Lower leg skin (tissue), 4 donors: Measurements from ENCODE around the gene FMOD. TPM values are rescaled to one million over a fixed set of nuclear protein-coding genes. Genes with fewer than 3 reads are reported as not detected.
"Not testable (repeated sequence)": the region's sequence is repeated elsewhere in the genome, so short reads cannot be mapped to it uniquely, and the experiment has no call there.

ENCODE experiments used
- DNase-seq, 2 donors: peaks; one replicate each; pipeline ENCODE4 v3.0.0-alpha.2; 2019; ENCODE audit warnings: low spot score in 2 of 2
- H3K4me3 ChIP-seq: fragments of 200-600 bp; sonication (generic); 2 replicates; pipeline ENCODE4 v1.5.1; 2017; ENCODE audit warnings: mild to moderate bottlenecking, low read depth; ENCODE audit not compliant: poor library complexity, severe bottlenecking
- POLR2A ChIP-seq, 2 donors: fragments of 450-650 bp; IDR thresholded peaks; one replicate each; pipeline ENCODE4 v1.6.1; 2016 to 2017; ENCODE audit warnings: antibody characterized with exemption in 2 of 2, mild to moderate bottlenecking in 1 of 2, moderate library complexity in 1 of 2
- WGBS, 2 donors: methylation state at CpG; one replicate each; pipeline ENCODE4 v1.1.5; 2018; 5-methylcytosine and 5-hydroxymethylcytosine counted together
- intact Hi-C: fragments of 100-400 bp; cut with DNase I; formaldehyde crosslinking; loops from one replicate; pipeline ENCODE4 v1.15.0; 2023; ENCODE audit warnings: low total_unique reads
- total RNA-seq, 4 donors: library from RNA; depleted of rRNA; stranded (reverse); fragments of >200 nt; gene quantifications; one replicate each; pipeline ENCODE4 v1.1.0, GENCODE V29; 2016
- TF ChIP-seq, protein P1 (sequence below), 3 donors: fragments of 450-650 bp; IDR thresholded peaks; one replicate each; pipeline ENCODE4 v1.5.1; 2016; ENCODE audit warnings: antibody characterized with exemption in 3 of 3, mild to moderate bottlenecking in 3 of 3, moderate library complexity in 2 of 3

Gene FMOD
- total RNA-seq, 4 donors from 2014 or later = 5.6 to 37.7 (median 19.3) TPM

- no peak overlapping the region for H3K4me3 ChIP-seq
- no peak for TF ChIP-seq POLR2A (IDR thresholded peaks at IDR 0.05)
- TF ChIP-seq, protein P1, sequence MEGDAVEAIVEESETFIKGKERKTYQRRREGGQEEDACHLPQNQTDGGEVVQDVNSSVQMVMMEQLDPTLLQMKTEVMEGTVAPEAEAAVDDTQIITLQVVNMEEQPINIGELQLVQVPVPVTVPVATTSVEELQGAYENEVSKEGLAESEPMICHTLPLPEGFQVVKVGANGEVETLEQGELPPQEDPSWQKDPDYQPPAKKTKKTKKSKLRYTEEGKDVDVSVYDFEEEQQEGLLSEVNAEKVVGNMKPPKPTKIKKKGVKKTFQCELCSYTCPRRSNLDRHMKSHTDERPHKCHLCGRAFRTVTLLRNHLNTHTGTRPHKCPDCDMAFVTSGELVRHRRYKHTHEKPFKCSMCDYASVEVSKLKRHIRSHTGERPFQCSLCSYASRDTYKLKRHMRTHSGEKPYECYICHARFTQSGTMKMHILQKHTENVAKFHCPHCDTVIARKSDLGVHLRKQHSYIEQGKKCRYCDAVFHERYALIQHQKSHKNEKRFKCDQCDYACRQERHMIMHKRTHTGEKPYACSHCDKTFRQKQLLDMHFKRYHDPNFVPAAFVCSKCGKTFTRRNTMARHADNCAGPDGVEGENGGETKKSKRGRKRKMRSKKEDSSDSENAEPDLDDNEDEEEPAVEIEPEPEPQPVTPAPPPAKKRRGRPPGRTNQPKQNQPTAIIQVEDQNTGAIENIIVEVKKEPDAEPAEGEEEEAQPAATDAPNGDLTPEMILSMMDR (IDR thresholded peaks at IDR 0.05) = no peak
- intact Hi-C loops = no loop called here
- 68 to 75% methylated on average over 7 of the region's 7 CpGs for WGBS, 2 donors
- DNase-seq = no peak
Measured at GRCh38 chr1:203302456-203302855, 48.5 kb downstream of the FMOD start.

DNA sequence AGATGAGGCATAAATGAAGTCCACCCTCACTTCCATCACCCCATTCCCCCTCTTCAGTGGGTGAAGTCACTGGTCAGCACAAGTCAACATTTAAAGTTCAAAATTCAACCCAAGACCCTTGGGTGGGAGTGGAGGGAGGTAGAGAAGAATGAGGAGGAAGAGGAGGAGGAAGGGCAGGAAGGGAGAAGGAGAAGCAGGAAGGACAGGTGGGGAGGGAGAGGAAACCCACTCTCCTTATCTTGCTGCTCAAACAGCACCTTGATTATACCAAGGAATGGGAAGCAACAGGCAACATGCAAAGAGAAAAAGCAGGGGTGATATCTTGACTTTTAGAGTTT lies 49.6 kb downstream of the FMOD start:
- DNase-seq = no peak
- H3K4me3 ChIP-seq = no peak overlapping the region
- TF ChIP-seq POLR2A (IDR thresholded peaks at IDR 0.05) = no peak
- TF ChIP-seq, protein P1 (IDR thresholded peaks at IDR 0.05) = no peak
- intact Hi-C loops = no loop called here

GRCh38 chr1:203300441-203301330 lies 50.2 kb downstream of the FMOD start:
- no peak overlapping the region for H3K4me3 ChIP-seq
- intact Hi-C loops = no loop called here
- 51 to 54% methylated on average over 11 of the region's 11 CpGs for WGBS, 2 donors
- TF ChIP-seq, protein P1 (IDR thresholded peaks at IDR 0.05) = no peak
- TF ChIP-seq POLR2A (IDR thresholded peaks at IDR 0.05) = no peak
- no peak for DNase-seq

- intact Hi-C loops, H3K4me3 ChIP-seq, DNase-seq: not testable (repeated sequence)
- 92 to 94% methylated on average over 8 of the region's 8 CpGs for WGBS, 2 donors
Measured at GRCh38 chr1:203299719-203300429, 51.0 kb downstream of the FMOD start.

DNA sequence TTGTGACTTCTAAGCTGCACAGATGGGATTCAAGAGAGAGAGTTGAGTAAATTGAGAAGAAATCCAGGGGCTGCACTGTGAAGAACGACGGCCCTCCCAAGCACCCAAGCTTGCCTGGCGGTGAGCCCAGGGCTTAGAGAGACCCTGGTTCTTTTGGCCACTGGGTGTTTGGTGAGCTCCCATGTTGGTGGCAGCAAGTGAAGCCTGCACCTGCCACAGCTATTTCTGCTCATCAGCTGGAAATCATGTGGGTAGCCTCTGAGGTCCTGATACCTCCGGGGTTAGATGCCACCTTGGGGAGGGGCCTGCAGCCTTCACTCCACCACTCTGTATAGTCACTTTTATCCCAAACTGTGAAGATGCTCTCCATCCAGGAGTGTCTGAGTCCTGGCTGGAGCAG lies 51.8 kb downstream of the FMOD start:
- 76 to 90% methylated on average over 4 of the region's 4 CpGs for WGBS, 2 donors
- intact Hi-C loops = no loop called here
- no peak for DNase-seq
- H3K4me3 ChIP-seq = no peak overlapping the region
- TF ChIP-seq POLR2A (IDR thresholded peaks at IDR 0.05) = no peak
- TF ChIP-seq, protein P1 (IDR thresholded peaks at IDR 0.05) = no peak

GRCh38 chr1:203296460-203297073 lies 54.4 kb downstream of the FMOD start:
- no peak overlapping the region for H3K4me3 ChIP-seq
- intact Hi-C loops = no loop called here
- no peak for TF ChIP-seq POLR2A (IDR thresholded peaks at IDR 0.05)
- TF ChIP-seq, protein P1 (IDR thresholded peaks at IDR 0.05) = no peak
- WGBS, 2 donors = 76 to 81% methylated on average over 7 of the region's 7 CpGs
- DNase-seq = no peak
